Measurements from ENCODE around the gene ZNF578. TPM values are rescaled to one million over a fixed set of nuclear protein-coding genes. Genes with fewer than 3 reads are reported as not detected.

ZNF578 gene
- not detected for polyA plus RNA-seq (2012; ENCODE audit: insufficient read length, low read depth)

DNA sequence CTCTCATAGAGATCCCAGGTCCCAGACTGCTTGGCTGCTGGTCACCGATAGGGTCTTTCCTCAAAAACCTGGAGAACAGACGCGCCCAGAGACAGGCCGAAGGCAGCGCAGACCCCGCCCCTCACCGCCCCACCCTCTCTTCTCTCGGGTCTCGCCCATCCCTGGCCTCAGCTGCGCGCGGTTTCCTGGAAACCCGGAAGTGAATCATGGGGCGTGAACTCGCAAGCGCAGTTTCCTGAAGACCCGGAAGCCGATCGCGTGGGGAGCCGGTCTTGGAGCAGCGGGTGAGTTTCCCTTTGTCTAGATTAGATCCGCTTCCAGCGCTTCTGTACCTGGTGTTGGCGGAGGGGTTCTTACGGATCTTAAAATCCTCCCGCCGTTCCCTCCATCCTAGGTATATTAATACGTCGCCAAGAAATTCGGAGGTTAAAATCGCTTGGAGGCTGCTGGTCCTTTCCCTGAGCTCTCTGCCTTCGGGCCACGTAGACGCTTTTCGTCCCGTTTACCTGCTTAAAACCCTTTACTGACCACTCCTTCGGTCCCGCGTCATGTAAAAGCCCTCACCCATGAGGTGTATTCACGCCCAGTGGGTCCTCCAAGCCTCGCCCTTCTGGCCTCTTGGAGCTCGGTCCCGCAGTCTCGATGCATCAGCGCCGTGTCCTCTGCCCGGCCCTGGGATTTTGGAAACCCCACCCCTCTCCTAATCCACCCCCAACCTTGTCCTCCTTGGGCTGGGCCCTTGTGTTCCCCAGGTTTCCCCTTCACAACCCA is at the start of gene ZNF578:
Gene ZNF578, plus strand, starts transcription at position 230 of the 771 bp plus-strand sequence. CDS start 48,293 bp downstream, outside the sequence.
- TF ChIP-seq SIN3A (IDR thresholded peaks at IDR 0.05; ENCODE audit: borderline replicate concordance, insufficient read depth, low read length) = no peak
- TF ChIP-seq FOXP2 (optimal IDR thresholded peaks at IDR 0.05; ENCODE audit: borderline replicate concordance, extremely low read depth, extremely low read length, insufficient read depth) = no peak

- TF ChIP-seq SIN3A (IDR thresholded peaks at IDR 0.05; ENCODE audit: borderline replicate concordance, insufficient read depth, low read length) = no peak
- no peak for TF ChIP-seq TAF1 (IDR thresholded peaks at IDR 0.05; ENCODE audit: borderline replicate concordance, insufficient read depth, low read length)
- TF ChIP-seq POLR2AphosphoS5 (IDR thresholded peaks at IDR 0.05; ENCODE audit: low read depth, low read length) = no peak
- TF ChIP-seq, protein P1, sequence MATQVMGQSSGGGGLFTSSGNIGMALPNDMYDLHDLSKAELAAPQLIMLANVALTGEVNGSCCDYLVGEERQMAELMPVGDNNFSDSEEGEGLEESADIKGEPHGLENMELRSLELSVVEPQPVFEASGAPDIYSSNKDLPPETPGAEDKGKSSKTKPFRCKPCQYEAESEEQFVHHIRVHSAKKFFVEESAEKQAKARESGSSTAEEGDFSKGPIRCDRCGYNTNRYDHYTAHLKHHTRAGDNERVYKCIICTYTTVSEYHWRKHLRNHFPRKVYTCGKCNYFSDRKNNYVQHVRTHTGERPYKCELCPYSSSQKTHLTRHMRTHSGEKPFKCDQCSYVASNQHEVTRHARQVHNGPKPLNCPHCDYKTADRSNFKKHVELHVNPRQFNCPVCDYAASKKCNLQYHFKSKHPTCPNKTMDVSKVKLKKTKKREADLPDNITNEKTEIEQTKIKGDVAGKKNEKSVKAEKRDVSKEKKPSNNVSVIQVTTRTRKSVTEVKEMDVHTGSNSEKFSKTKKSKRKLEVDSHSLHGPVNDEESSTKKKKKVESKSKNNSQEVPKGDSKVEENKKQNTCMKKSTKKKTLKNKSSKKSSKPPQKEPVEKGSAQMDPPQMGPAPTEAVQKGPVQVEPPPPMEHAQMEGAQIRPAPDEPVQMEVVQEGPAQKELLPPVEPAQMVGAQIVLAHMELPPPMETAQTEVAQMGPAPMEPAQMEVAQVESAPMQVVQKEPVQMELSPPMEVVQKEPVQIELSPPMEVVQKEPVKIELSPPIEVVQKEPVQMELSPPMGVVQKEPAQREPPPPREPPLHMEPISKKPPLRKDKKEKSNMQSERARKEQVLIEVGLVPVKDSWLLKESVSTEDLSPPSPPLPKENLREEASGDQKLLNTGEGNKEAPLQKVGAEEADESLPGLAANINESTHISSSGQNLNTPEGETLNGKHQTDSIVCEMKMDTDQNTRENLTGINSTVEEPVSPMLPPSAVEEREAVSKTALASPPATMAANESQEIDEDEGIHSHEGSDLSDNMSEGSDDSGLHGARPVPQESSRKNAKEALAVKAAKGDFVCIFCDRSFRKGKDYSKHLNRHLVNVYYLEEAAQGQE (IDR thresholded peaks at IDR 0.05; ENCODE audit: insufficient read depth in 1 of 2, low read depth in 2 of 2, low read length in 2 of 2) = no peak
- no peak for TF ChIP-seq FOXP2 (optimal IDR thresholded peaks at IDR 0.05; ENCODE audit: borderline replicate concordance, extremely low read depth, extremely low read length, insufficient read depth)
Measured at GRCh38 chr19:52410276-52410675, 43.1 kb upstream of the ZNF578 start.

DNA sequence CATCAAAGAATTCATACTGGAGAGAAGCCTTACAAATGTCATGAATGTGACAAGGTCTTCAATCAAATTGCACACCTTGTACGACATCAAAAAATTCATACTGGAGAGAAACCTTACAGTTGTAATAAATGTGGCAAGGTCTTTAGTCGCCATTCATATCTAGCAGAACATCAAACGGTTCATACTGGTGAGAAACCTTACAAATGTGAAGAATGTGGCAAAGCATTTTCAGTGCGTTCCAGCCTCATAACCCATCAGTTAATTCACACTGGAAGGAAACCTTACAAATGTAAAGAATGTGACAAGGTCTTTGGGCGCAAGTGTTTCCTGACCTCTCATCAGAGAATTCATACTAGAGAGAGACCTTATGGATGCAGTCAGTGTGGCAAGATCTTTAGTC is 37.6 kb upstream of the ZNF578 start:
- TF ChIP-seq TAF1 (IDR thresholded peaks at IDR 0.05; ENCODE audit: borderline replicate concordance, insufficient read depth, low read length) (no peak), FOXP2 (optimal IDR thresholded peaks at IDR 0.05; ENCODE audit: borderline replicate concordance, extremely low read depth, extremely low read length, insufficient read depth) (no peak)

- TF ChIP-seq, protein P1 (IDR thresholded peaks at IDR 0.05; ENCODE audit: insufficient read depth in 1 of 2, low read depth in 2 of 2, low read length in 2 of 2) = no peak
- TF ChIP-seq TAF1 (IDR thresholded peaks at IDR 0.05; ENCODE audit: borderline replicate concordance, insufficient read depth, low read length) = no peak
- TF ChIP-seq POLR2AphosphoS5 (IDR thresholded peaks at IDR 0.05; ENCODE audit: low read depth, low read length) = no peak
- TF ChIP-seq SIN3A (IDR thresholded peaks at IDR 0.05; ENCODE audit: borderline replicate concordance, insufficient read depth, low read length) = no peak
Measured at GRCh38 chr19:52428937-52429336, 24.4 kb upstream of the ZNF578 start, which contains the start of gene ZNF534. Gene ZNF534, plus strand, starts transcription at chr19:52429148. Its CDS starts 2,327 bp downstream, at chr19:52431475.

DNA sequence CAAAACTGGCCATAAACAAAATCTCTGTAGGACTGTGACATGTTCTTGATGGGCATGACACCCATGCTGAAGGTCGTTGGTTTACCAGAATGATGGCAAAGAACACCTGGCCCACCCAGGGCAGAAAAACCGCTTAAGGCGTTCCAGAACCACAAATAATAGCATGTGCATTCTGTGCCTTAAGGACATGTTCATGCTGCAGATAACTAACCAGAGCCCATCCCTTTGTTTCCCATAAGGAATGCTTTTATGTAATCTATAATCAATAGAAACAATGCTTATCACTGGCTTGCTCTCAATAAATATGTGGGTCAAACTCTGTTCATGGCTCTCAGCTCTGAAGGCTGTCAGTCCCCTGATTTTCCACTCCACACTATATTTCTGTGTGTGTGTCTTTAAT is 11.2 kb upstream of the ZNF578 start:
- TF ChIP-seq POLR2AphosphoS5 (IDR thresholded peaks at IDR 0.05; ENCODE audit: low read depth, low read length) = no peak
- TF ChIP-seq, protein P1 (IDR thresholded peaks at IDR 0.05; ENCODE audit: insufficient read depth in 1 of 2, low read depth in 2 of 2, low read length in 2 of 2) = no peak
- TF ChIP-seq TAF1 (IDR thresholded peaks at IDR 0.05; ENCODE audit: borderline replicate concordance, insufficient read depth, low read length) = no peak
- TF ChIP-seq SIN3A (IDR thresholded peaks at IDR 0.05; ENCODE audit: borderline replicate concordance, insufficient read depth, low read length) = no peak
- TF ChIP-seq FOXP2 (optimal IDR thresholded peaks at IDR 0.05; ENCODE audit: borderline replicate concordance, extremely low read depth, extremely low read length, insufficient read depth) = no peak

GRCh38 chr19:52444506-52444905 is 8.8 kb upstream of the ZNF578 start:
- TF ChIP-seq POLR2AphosphoS5 (IDR thresholded peaks at IDR 0.05; ENCODE audit: low read depth, low read length) (no peak), SIN3A (IDR thresholded peaks at IDR 0.05; ENCODE audit: borderline replicate concordance, insufficient read depth, low read length) (no peak), FOXP2 (optimal IDR thresholded peaks at IDR 0.05; ENCODE audit: borderline replicate concordance, extremely low read depth, extremely low read length, insufficient read depth) (no peak), TAF1 (IDR thresholded peaks at IDR 0.05; ENCODE audit: borderline replicate concordance, insufficient read depth, low read length) (no peak)
- TF ChIP-seq, protein P1 (IDR thresholded peaks at IDR 0.05; ENCODE audit: insufficient read depth in 1 of 2, low read depth in 2 of 2, low read length in 2 of 2) = no peak
